Activated T-helper 1 cell treated with anti-CD3 and anti-CD28 coated beads, Interleukin-12 subunit alpha, Interleukin-12 subunit beta, Interleukin-2, Interleukin-4 antibody, amounts not matched to agents 30 ng/mL and 10 ng/mL and 1 ng/mL, durations not matched to agents 14 hours and 24 hours and 36 hours (primary cell): ENCODE measurements around the gene MOGAT3. TPM values are rescaled to one million over a fixed set of nuclear protein-coding genes. Genes with fewer than 3 reads are reported as not detected.

Experiments
- DNase-seq: peaks from one replicate; pipeline ENCODE4 v3.0.0; 2021; ENCODE audit warnings: low spot score
- H3K27ac Mint-ChIP-seq: one replicate; pipeline ENCODE4 v1.8.0; 2021; ENCODE audit warnings: mild to moderate bottlenecking, mixed read lengths
- H3K27me3 Mint-ChIP-seq: one replicate; pipeline ENCODE4 v1.8.0; 2022; ENCODE audit warnings: mild to moderate bottlenecking, moderate library complexity, mixed read lengths; ENCODE audit not compliant: insufficient read depth
- H3K36me3 Mint-ChIP-seq: one replicate; pipeline ENCODE4 v1.8.0; 2021; ENCODE audit warnings: low read depth, mixed read lengths
- H3K4me1 Mint-ChIP-seq: one replicate; pipeline ENCODE4 v1.8.0; 2021; ENCODE audit warnings: low read depth, mixed read lengths
- H3K4me3 Mint-ChIP-seq: one replicate; pipeline ENCODE4 v1.8.0; 2021; ENCODE audit warnings: mild to moderate bottlenecking, moderate library complexity, mixed read lengths
- H3K9me3 Mint-ChIP-seq: one replicate; pipeline ENCODE4 v1.8.0; 2021; ENCODE audit warnings: mixed read lengths
- intact Hi-C: fragments of 100-400 bp; cut with micrococcal nuclease; formaldehyde crosslinking; loops from one replicate; pipeline ENCODE4 v1.15.1; 2024
- total RNA-seq: library from RNA; stranded (reverse); gene quantifications from 2 replicates; pipeline ENCODE4 v1.2.3, GENCODE V29; 2022

The MOGAT3 gene
- total RNA-seq, 1 donor from 2014 or later = not detected

DNA sequence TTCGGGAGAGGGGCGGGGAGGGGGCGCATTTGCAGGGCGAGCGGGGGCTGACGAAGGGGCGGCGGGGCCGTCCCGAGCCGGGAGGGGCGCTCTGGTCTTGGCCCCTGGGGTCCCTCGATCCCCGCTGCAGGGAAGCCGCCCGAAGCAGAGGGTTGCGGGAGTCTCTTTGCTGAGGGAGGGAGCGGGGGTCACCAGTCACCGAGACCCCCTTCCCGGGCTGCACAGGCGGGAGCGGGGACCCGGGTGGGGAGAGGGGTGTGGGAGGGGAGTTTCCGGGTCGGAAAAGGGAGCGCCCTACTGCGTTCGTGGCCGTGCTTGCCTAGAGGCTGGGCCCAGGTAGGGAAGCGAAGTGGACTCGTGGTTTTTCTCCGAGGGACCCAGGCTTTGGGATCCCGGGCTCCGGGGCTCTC lies 46.1 kb downstream of the MOGAT3 start:
- intact Hi-C loops = loop anchor here (1.0 kb wide), 6 partner anchors 10 to 98 kb away; partner anchors contain the start of genes PLOD3 and VGF
- no peak for DNase-seq
- peaks cover 14% of the 10 kb centered on the region for H3K4me1 Mint-ChIP-seq

GRCh38 chr7:101153969-101154692 lies 46.7 kb downstream of the MOGAT3 start, which contains the start of gene AP1S1:
TSS of gene AP1S1 (plus strand) at chr7:101154476. CDS start at chr7:101154515, 39 bp downstream.
- Mint-ChIP-seq H3K9me3 (no peaks in the 10 kb centered on the region), H3K4me3 (peak within 1 kb of the TSS; percentile 83), H3K4me1 (peaks cover 14% of the 10 kb centered on the region), H3K27ac (peak within 1 kb of the TSS; percentile 57), H3K27me3 (peaks cover 15% of the 10 kb centered on the region), H3K36me3 (peaks cover 10% of the 10 kb centered on the region)
- DNase-seq = peak; percentile 92
- intact Hi-C loops = loop anchor here (1.0 kb wide), 6 partner anchors 10 to 98 kb away; partner anchors contain the start of genes PLOD3 and VGF

More for the DNA sequence above, 46.1 kb downstream of the MOGAT3 start:
- Mint-ChIP-seq H3K36me3 (peaks cover 10% of the 10 kb centered on the region), H3K4me3 (peak overlapping the region; percentile 83), H3K27ac (peak overlapping the region; percentile 37), H3K9me3 (no peaks in the 10 kb centered on the region), H3K27me3 (peaks cover 12% of the 10 kb centered on the region)

- intact Hi-C loops = no loop called here
- H3K27ac Mint-ChIP-seq = no peak overlapping the region
- peaks cover 21% of the 10 kb centered on the region for H3K4me1 Mint-ChIP-seq
- no peak overlapping the region for H3K4me3 Mint-ChIP-seq
- DNase-seq = no peak
- H3K9me3 Mint-ChIP-seq = no peaks in the 10 kb centered on the region
- peaks cover 7% of the 10 kb centered on the region for H3K36me3 Mint-ChIP-seq
- H3K27me3 Mint-ChIP-seq = peaks cover 20% of the 10 kb centered on the region
These were observed 48.8 kb downstream of the MOGAT3 start for GRCh38 chr7:101151908-101152651.

Other genes starting within 250 kb of the MOGAT3 start
- gene MUC12, start 231.5 kb downstream of the MOGAT3 start, total RNA-seq = 0.44 and 0.81 TPM in 2 replicates
- 0.02 TPM in 1 of 2 replicates, not detected in the other for gene MUC17, start 181.0 kb downstream of the MOGAT3 start, total RNA-seq
- 41.2 and 45.7 TPM in 2 replicates for gene TRIM56, start 115.6 kb downstream of the MOGAT3 start, total RNA-seq
- gene SERPINE1, start 73.9 kb downstream of the MOGAT3 start, total RNA-seq = 0.36 and 0.47 TPM in 2 replicates
- gene AP1S1, start 46.6 kb downstream of the MOGAT3 start, total RNA-seq = 45.7 and 53.3 TPM in 2 replicates
- gene VGF, start 35.5 kb downstream of the MOGAT3 start, total RNA-seq = 0.10 and 0.21 TPM in 2 replicates
- gene NAT16, start 20.7 kb downstream of the MOGAT3 start, total RNA-seq = 0.08 TPM in 1 of 2 replicates, not detected in the other
- 65.2 and 68.9 TPM in 2 replicates for gene PLOD3, start 16.5 kb upstream of the MOGAT3 start, total RNA-seq
- gene ZNHIT1, start 17.1 kb upstream of the MOGAT3 start, total RNA-seq = 49.7 and 53.4 TPM in 2 replicates
- 19.0 and 19.5 TPM in 2 replicates for gene CLDN15, start 36.8 kb upstream of the MOGAT3 start, total RNA-seq
- 138 and 143 TPM in 2 replicates for gene FIS1, start 44.0 kb upstream of the MOGAT3 start, total RNA-seq
- 4.4 and 5.5 TPM in 2 replicates for gene IFT22, start 120.8 kb upstream of the MOGAT3 start, total RNA-seq
- gene COL26A1, start 161.8 kb upstream of the MOGAT3 start, total RNA-seq = not detected in 2 replicates